Epithelial cell of esophagus (primary cell): ENCODE results near the gene WASL.

ENCODE experiments used
- DNase-seq: peaks from one replicate; pipeline ENCODE4 v3.0.0; 2010; ENCODE audit warnings: low read depth
- H3K4me3 ChIP-seq: 2 replicates; pipeline ENCODE4 v1.5.1; 2011; ENCODE audit warnings: mild to moderate bottlenecking, low read length, control low read depth
- CTCF ChIP-seq: IDR thresholded peaks from 2 replicates; pipeline ENCODE4 v1.5.1; 2011; ENCODE audit warnings: low read depth, mild to moderate bottlenecking, low read length, control low read depth, inconsistent platforms; ENCODE audit not compliant: insufficient read depth; ENCODE audit errors: missing control alignments

Gene WASL

GRCh38 chr7:123754271-123754871, 5.6 kb upstream of the WASL start:
- no peak overlapping the region for H3K4me3 ChIP-seq
- DNase-seq, result peak; percentile 33
- no peak for TF ChIP-seq CTCF

- H3K4me3 ChIP-seq, result no peak overlapping the region
- TF ChIP-seq CTCF, result no peak
- DNase-seq, result no peak
Observed at GRCh38 chr7:123752534-123752933, 3.7 kb upstream of the WASL start.

GRCh38 chr7:123751821-123752220, 3.0 kb upstream of the WASL start:
- no peak for DNase-seq
- no peak for TF ChIP-seq CTCF
- H3K4me3 ChIP-seq, result no peak overlapping the region

- H3K4me3 ChIP-seq, result peak overlapping the region; percentile 92
- no peak for DNase-seq
- no peak for TF ChIP-seq CTCF
Observed at GRCh38 chr7:123750389-123751230, 1.8 kb upstream of the WASL start.

GRCh38 chr7:123749537-123749857, 694 bp upstream of the WASL start:
- H3K4me3 ChIP-seq, result peak overlapping the region; percentile 92
- DNase-seq, result peak; percentile 91
- TF ChIP-seq CTCF, result peak; percentile 31

GRCh38 chr7:123748171-123748733, 551 bp downstream of the WASL start:
- DNase-seq, result peak; percentile 52
- TF ChIP-seq CTCF, result no peak
- peak overlapping the region; percentile 92 for H3K4me3 ChIP-seq
